ENCODE results near the gene HTR3C.

The HTR3C gene

DNA sequence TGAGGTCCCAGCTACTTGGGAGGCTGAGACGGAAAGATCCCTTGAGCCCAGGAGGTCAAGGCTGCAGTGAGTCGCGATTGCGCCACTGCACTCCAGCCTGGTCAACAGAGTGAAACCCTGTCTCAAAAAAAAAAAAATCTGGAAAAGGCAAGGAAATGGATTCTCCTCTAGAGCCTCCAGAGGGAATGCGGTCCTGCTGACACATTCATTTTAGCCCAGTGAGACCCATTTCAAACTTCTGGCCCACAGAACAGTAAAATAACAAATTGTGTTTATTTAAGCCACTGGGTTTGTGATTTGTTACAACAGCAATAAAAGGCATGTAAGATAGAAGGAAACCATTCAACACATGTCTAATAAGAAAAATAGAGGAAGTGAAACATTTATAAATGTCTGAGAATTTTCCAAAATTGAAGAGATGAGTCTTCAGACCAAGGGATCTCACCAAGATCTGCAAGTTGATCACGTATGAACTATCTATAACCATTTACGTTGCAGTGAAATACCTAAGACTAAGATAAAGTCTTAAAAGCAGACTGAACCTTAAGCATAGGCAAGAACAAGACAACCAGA is 44.0 kb downstream of the HTR3C start, which contains the start of gene HTR3E:
TSS of gene HTR3E (plus strand) at position 254 of the 573 bp plus-strand sequence. CDS start 466 bp downstream, outside the sequence.
- no peak for DNase-seq

- no peak for DNase-seq
Measured at GRCh38 chr3:184097556-184097955, 44.7 kb downstream of the HTR3C start.

DNA sequence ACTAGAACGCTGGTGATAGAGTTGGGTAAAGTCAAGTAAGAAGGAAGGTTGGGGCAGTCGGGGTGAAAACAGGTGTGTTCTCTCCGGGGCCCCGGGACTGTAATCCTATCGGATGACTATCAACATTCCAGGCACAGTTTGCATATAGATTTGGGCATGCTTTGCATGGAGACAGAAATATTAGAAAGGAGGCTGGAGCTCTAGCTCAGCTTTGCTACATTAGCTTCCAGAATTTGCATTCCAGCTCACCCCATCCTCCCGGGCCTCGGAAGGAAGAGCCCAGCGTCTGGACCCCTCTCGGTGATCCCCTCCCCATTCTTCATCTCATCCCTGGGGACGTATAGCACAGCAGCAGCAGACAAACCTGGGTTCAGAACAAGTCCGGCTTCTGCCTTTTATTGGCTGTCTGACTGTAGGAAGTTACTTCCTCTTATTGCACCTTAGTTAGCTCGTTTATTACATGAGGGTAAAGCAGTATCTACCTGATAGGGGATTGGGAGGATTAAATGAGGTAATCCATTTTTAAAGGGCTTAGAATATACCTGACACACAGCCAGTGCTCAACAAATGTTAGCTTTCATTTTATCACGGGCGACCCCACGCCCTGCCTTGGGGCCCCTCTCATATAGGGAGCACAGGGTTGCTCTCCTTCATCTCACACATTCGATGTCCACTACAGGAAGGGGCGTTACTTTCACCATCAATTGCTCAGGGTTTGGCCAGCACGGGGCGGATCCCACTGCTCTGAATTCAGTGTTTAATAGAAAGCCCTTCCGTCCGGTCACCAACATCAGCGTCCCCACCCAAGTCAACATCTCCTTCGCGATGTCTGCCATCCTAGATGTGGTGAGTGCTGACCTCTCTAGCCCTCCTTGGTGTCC is 47.2 kb downstream of the HTR3C start:
- DNase-seq = no peak
